ENCODE data around the gene BBOX1. TPM values are rescaled to one million over a fixed set of nuclear protein-coding genes. Genes with fewer than 3 reads are reported as not detected.

BBOX1 gene
- polyA plus RNA-seq, 1 donor from 2014 or later, result not detected

- H3F3A ChIP-seq (ENCODE audit: insufficient read depth, low read length, poor library complexity, severe bottlenecking), result no peaks in the 10 kb centered on the region
- no peaks in the 10 kb centered on the region for H3K27me3 ChIP-seq (ENCODE audit: insufficient read depth, low read depth, low read length)
- H3K4me3 ChIP-seq (ENCODE audit: low read length), result no peak overlapping the region
- H3K79me2 ChIP-seq (replicated peaks; ENCODE audit: insufficient read depth, low read length), result no peaks in the 10 kb centered on the region
- H3K9me3 ChIP-seq (ENCODE audit: low read length), result no peaks in the 10 kb centered on the region
- H3K9ac ChIP-seq (ENCODE audit: low read length), result no peak overlapping the region
- TF ChIP-seq TAF1 (IDR thresholded peaks at IDR 0.05; ENCODE audit: low read depth) (no peak), POLR2AphosphoS5 (IDR thresholded peaks at IDR 0.05) (no peak), EP300 (conservative IDR thresholded peaks at IDR 0.05; ENCODE audit: poor library complexity, severe bottlenecking) (no peak), CTCF (IDR thresholded peaks at IDR 0.05; ENCODE audit: poor library complexity, severe bottlenecking) (no peak), EZH2 (IDR thresholded peaks at IDR 0.05; ENCODE audit: borderline replicate concordance, insufficient read depth, low read length, poor library complexity, severe bottlenecking) (no peak), MXI1 (conservative IDR thresholded peaks at IDR 0.05; ENCODE audit: poor library complexity, severe bottlenecking) (no peak)
- H3K27ac ChIP-seq (ENCODE audit: low read length), result no peak overlapping the region
- no peaks in the 10 kb centered on the region for H3K36me3 ChIP-seq (ENCODE audit: insufficient read depth, low read length)
- H4K20me1 ChIP-seq (ENCODE audit: insufficient read depth), result no peaks in the 10 kb centered on the region
- H3K9me2 ChIP-seq (ENCODE audit: insufficient read depth, low read length), result no peaks in the 10 kb centered on the region
- no peak overlapping the region for H3K4me2 ChIP-seq (ENCODE audit: low read length)
- no peak overlapping the region for H2AFZ ChIP-seq (ENCODE audit: low read depth, low read length)
Measured at GRCh38 chr11:27085111-27085510, 44.5 kb downstream of the BBOX1 start.

- Histone ChIP-seq H3K4me2 (ENCODE audit: low read length) (no peak overlapping the region), H4K20me1 (ENCODE audit: insufficient read depth) (no peaks in the 10 kb centered on the region), H3K27me3 (ENCODE audit: insufficient read depth, low read depth, low read length) (no peaks in the 10 kb centered on the region), H2AFZ (ENCODE audit: low read depth, low read length) (no peak overlapping the region), H3F3A (ENCODE audit: insufficient read depth, low read length, poor library complexity, severe bottlenecking) (no peaks in the 10 kb centered on the region), H3K9ac (ENCODE audit: low read length) (no peak overlapping the region), H3K4me3 (ENCODE audit: low read length) (no peak overlapping the region), H3K27ac (ENCODE audit: low read length) (no peak overlapping the region), H3K9me3 (ENCODE audit: low read length) (no peaks in the 10 kb centered on the region), H3K79me2 (replicated peaks; ENCODE audit: insufficient read depth, low read length) (no peaks in the 10 kb centered on the region), H3K36me3 (ENCODE audit: insufficient read depth, low read length) (no peaks in the 10 kb centered on the region), H3K9me2 (ENCODE audit: insufficient read depth, low read length) (no peaks in the 10 kb centered on the region)
- TF ChIP-seq EZH2 (IDR thresholded peaks at IDR 0.05; ENCODE audit: borderline replicate concordance, insufficient read depth, low read length, poor library complexity, severe bottlenecking) (no peak), REST (IDR thresholded peaks at IDR 0.05; ENCODE audit: borderline replicate concordance) (no peak), SMC3 (conservative IDR thresholded peaks at IDR 0.05; ENCODE audit: poor library complexity) (no peak), RAD21 (conservative IDR thresholded peaks at IDR 0.05) (no peak), EP300 (conservative IDR thresholded peaks at IDR 0.05; ENCODE audit: poor library complexity, severe bottlenecking) (no peak), TAF1 (IDR thresholded peaks at IDR 0.05; ENCODE audit: low read depth) (no peak), MXI1 (conservative IDR thresholded peaks at IDR 0.05; ENCODE audit: poor library complexity, severe bottlenecking) (no peak), POLR2AphosphoS5 (IDR thresholded peaks at IDR 0.05) (no peak), CTCF (IDR thresholded peaks at IDR 0.05; ENCODE audit: poor library complexity, severe bottlenecking) (no peak)
Measured at GRCh38 chr11:27085605-27086004, 45.0 kb downstream of the BBOX1 start.

Measured in neural cell (in vitro differentiated cells).